Astrocyte (in vitro differentiated cells and primary cell): ENCODE data around the gene PLCXD3.

ENCODE experiments used
- EZH2 ChIP-seq: IDR thresholded peaks from 2 replicates; pipeline ENCODE4 v1.6.1; 2012; ENCODE audit warnings: mild to moderate bottlenecking, low read length, inconsistent platforms; ENCODE audit not compliant: insufficient read depth
- TF ChIP-seq, protein P1 (sequence below): IDR thresholded peaks from 2 replicates; pipeline ENCODE4 v1.5.1; 2011; ENCODE audit warnings: low read depth, mild to moderate bottlenecking, inconsistent platforms, low read length, moderate library complexity; ENCODE audit not compliant: insufficient read depth

DNA sequence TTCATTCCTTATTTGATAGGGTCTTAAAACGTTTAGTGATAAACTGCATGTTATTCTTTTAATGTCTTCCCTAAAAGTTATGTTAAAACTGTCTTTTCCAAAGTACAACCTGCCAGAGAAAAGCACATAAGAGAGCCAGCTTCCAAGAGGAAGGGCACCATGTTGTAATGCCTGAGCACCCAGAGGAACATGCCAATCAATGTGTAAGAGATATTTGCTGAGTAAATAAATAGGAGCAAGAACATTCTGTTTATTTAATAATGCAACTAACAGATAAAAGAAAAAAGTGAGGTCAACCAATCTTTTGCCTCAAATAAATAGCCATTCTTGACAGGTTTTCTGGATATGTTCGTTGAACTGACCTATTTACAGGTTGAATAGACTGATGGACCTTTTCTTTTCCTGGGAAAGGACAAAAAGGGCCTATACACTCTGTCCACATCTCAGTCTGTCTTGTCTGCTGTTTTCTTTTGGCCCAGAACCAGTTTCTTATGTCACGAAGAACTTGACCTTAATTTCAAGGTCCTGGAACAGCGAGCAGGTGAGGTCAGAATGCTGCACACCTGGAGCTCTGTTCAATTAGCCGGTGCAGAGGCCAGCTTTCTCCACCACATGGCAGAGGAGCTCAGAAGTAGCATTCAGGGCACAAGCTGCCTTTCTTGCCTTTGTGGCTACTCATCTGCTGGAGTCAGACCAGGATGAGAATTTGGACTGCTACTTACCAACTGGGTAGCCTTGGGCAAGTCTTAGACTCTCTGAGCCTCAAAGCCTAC is 77.7 kb downstream of the PLCXD3 start:
- TF ChIP-seq, protein P1, sequence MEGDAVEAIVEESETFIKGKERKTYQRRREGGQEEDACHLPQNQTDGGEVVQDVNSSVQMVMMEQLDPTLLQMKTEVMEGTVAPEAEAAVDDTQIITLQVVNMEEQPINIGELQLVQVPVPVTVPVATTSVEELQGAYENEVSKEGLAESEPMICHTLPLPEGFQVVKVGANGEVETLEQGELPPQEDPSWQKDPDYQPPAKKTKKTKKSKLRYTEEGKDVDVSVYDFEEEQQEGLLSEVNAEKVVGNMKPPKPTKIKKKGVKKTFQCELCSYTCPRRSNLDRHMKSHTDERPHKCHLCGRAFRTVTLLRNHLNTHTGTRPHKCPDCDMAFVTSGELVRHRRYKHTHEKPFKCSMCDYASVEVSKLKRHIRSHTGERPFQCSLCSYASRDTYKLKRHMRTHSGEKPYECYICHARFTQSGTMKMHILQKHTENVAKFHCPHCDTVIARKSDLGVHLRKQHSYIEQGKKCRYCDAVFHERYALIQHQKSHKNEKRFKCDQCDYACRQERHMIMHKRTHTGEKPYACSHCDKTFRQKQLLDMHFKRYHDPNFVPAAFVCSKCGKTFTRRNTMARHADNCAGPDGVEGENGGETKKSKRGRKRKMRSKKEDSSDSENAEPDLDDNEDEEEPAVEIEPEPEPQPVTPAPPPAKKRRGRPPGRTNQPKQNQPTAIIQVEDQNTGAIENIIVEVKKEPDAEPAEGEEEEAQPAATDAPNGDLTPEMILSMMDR, result no peak
- no peak for TF ChIP-seq EZH2
